Activated T-cell treated with anti-CD3 and anti-CD28 coated beads, Interleukin-2, amount 50 U/mL, for 72 hours (primary cell): ENCODE results near the gene DNM3. TPM values are rescaled to one million over a fixed set of nuclear protein-coding genes. Genes with fewer than 3 reads are reported as not detected.
A peak's percentile ranks its signal among the peaks of the same experiment; 100 is the strongest.
"Not testable (repeated sequence)": the region's sequence is repeated elsewhere in the genome, so short reads cannot be mapped to it uniquely, and the experiment has no call there.

Experiments
- ATAC-seq, 2 donors: fragments of 150-1000 bp; cut with Tn5 transposase; replicated peaks in 1 of 2; 2 replicates each; pipeline ENCODE4 v1.10.0; 2021; ENCODE audit warnings: moderate library complexity in 2 of 2, mild to moderate bottlenecking in 1 of 2
- DNase-seq, 2 donors: peaks; one replicate each; pipeline ENCODE4 v3.0.0; 2021 to 2022; ENCODE audit warnings: mixed read lengths in 1 of 2
- H3K27ac Mint-ChIP-seq: one replicate; pipeline ENCODE4 v1.8.0; 2022; ENCODE audit warnings: mild to moderate bottlenecking, moderate library complexity, mixed read lengths
- H3K27me3 Mint-ChIP-seq: one replicate; pipeline ENCODE4 v1.8.0; 2022; ENCODE audit warnings: low read depth, mixed read lengths
- H3K36me3 Mint-ChIP-seq, 2 donors: one replicate each; pipeline ENCODE4 v1.8.0; 2022; ENCODE audit warnings: mixed read lengths in 2 of 2, mild to moderate bottlenecking in 1 of 2; ENCODE audit not compliant: insufficient read depth in 2 of 2
- H3K4me1 Mint-ChIP-seq: one replicate; pipeline ENCODE4 v1.8.0; 2022; ENCODE audit warnings: low read depth, mixed read lengths
- H3K4me3 Mint-ChIP-seq, 2 donors: one replicate each; pipeline ENCODE4 v1.8.0; 2022; ENCODE audit warnings: mild to moderate bottlenecking in 2 of 2, mixed read lengths in 2 of 2, moderate library complexity in 2 of 2
- H3K9me3 Mint-ChIP-seq, 2 donors: one replicate each; pipeline ENCODE4 v1.8.0; 2022; ENCODE audit warnings: mixed read lengths in 2 of 2
- total RNA-seq, 2 donors: library from RNA; stranded (reverse); gene quantifications; one replicate each; pipeline ENCODE4 v1.2.3, GENCODE V29; 2022

DNM3 gene
- total RNA-seq, 2 donors from 2014 or later: 1.5 to 3.4 TPM

DNA sequence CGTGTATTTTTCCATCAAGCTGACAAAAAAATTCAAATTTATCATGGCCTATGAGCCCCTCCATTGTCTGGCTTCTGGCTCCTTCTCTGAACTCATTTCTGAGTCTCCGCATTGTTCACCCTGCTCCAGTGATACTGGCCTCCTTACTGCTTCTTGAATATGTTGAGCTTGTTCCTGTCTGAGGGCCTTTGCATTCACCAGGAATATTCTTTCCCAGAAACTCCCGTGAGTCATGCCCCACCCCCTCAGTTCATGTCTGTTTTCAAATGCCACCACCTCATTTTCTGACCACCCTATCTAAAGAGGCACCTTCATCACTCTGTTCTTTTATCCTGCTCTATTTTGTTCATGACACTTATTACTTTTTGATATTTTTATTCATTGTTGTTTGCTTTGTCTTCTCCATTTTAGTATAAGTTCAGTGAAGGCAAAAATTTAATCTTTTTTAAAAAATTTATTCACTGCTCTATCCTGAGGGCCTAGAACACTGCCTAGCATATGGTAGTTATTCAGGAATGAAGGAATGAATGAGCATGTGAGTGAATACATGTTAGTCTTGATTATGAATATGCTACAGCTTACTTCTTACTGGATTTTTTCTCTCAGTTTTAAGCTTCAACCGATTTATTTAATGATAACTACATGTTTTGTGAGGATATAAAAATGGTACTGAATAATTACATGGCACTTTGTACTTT is 438.8 kb downstream of the DNM3 start:
- Mint-ChIP-seq H3K9me3 (no peaks in the 10 kb centered on the region), H3K36me3 (no peaks in the 10 kb centered on the region), H3K4me3 (no peak overlapping the region), H3K4me1 (no peaks in the 10 kb centered on the region), H3K27me3 (no peaks in the 10 kb centered on the region), H3K27ac (peak overlapping the region; percentile 32)
- DNase-seq (no peak), ATAC-seq (no peak)

DNA sequence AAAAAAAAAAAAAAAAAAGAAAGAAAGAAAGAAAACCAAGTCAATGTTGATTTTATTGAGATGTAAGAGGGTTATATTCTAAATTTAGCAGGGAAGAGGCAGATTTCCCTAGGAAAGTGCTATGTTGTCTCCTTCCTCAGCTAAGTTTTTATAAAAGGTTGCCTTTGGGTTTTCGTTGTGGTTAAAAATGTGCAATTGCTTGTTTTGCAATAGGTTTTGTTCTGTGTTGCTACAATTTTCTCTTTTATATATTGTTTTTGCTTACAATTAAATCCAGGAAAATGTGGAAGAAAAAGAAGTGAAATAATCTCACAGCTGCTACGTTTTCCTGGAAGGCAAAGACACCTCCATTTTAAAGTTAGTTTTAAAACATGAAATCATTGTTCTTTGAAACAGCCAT is 442.5 kb downstream of the DNM3 start:
- Mint-ChIP-seq H3K27me3 (no peaks in the 10 kb centered on the region), H3K4me1 (no peaks in the 10 kb centered on the region), H3K36me3 (no peaks in the 10 kb centered on the region), H3K9me3 (no peaks in the 10 kb centered on the region), H3K27ac (no peak overlapping the region), H3K4me3 (no peak overlapping the region)
- ATAC-seq (no peak), DNase-seq (no peak)

- peak in 1 of 2 donors; percentile 23 for ATAC-seq
- no peak for DNase-seq
- Mint-ChIP-seq H3K27ac (no peak overlapping the region), H3K4me1 (no peaks in the 10 kb centered on the region), H3K36me3 (no peaks in the 10 kb centered on the region), H3K4me3 (no peak overlapping the region), H3K27me3 (no peaks in the 10 kb centered on the region), H3K9me3 (no peaks in the 10 kb centered on the region)
Observed at GRCh38 chr1:172286629-172287076, 445.4 kb downstream of the DNM3 start.

DNA sequence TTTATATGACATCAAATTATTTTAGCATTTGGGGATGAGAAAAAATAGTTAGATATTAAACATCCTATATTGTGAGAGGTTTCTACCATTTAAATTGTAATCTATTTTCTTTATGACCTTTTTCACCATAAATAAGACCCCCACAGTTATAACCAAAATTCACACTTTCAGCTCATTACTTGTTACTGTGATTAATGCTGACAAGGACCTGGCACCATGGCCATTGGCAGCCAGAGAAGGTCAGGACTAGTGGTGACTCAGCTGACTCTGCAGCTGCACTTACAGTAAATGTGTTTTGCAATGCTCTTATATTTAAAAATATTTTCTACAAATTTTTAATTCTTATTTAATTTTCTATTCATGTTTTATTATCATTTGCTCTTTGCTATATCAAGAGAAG is 445.9 kb downstream of the DNM3 start:
- Mint-ChIP-seq H3K4me1 (no peaks in the 10 kb centered on the region), H3K36me3 (no peaks in the 10 kb centered on the region), H3K27ac (no peak overlapping the region), H3K9me3 (no peaks in the 10 kb centered on the region), H3K4me3 (no peak overlapping the region), H3K27me3 (no peaks in the 10 kb centered on the region)
- ATAC-seq: no peak
- no peak for DNase-seq

DNA sequence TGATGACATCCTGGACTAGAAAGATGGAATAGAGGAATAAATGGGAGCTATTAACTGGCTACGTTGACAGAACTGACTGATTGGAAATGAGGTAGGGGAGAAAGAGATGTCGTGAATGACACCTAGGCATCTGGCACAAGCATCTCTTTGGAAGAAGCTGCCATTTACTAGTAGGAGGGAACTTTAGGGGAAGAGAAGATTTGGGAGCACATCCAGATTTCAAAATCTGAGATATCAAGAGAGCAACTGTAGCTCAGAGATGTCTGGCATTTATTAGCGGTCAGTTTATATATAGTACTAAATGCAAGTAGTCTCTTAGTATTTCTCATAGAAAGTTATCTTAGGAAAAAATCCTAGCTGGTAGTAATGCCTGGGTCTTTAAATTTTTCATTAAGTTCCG is 447.3 kb downstream of the DNM3 start:
- no peaks in the 10 kb centered on the region for H3K9me3 Mint-ChIP-seq
- H3K36me3 Mint-ChIP-seq: no peaks in the 10 kb centered on the region
- no peak for DNase-seq
- H3K27me3 Mint-ChIP-seq: no peaks in the 10 kb centered on the region
- no peak overlapping the region for H3K4me3 Mint-ChIP-seq
- H3K27ac Mint-ChIP-seq: no peak overlapping the region
- H3K4me1 Mint-ChIP-seq: no peaks in the 10 kb centered on the region
- no peak for ATAC-seq

DNA sequence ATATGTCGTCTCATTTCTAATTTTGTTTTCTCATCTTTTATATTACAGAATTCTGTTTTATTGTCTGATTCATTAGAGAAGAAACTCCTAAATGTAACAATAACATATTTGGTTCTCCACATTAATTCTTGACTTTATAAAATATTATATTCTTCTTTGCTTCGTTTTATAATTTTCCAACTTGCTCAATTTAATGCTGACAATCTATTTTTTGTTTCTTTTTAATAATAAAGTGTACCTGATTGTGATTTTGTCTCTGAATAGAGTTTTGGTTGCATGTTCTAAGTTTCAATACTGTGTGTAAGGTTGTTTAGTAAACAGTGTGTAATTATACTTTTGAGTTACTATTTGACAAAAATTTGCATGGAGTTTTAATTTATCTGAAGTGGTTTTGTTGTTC is 448.1 kb downstream of the DNM3 start:
- ATAC-seq (no peak), DNase-seq (no peak)
- H3K27me3 Mint-ChIP-seq: no peaks in the 10 kb centered on the region
- no peak overlapping the region for H3K4me3 Mint-ChIP-seq
- H3K9me3 Mint-ChIP-seq: no peaks in the 10 kb centered on the region
- no peaks in the 10 kb centered on the region for H3K36me3 Mint-ChIP-seq
- H3K4me1 Mint-ChIP-seq: no peaks in the 10 kb centered on the region
- H3K27ac Mint-ChIP-seq: no peak overlapping the region

DNA sequence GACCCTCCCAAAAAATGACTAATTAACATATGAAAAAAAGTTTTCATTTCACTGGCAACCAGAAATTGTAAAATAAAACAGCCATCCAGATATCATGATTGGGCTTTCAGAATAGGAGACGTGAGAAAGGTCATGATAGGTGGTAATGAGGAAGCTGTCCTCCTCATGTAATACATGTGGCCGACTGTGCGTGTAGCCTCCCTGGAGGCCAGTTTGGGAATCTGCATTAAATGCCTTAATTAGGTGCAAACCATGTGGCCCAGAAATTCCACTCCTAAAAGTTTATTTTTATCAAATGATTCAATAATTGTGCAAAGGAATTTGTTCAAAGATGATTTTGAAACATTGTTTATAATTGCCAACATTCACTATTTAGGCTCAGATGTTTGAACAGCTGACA is 451.5 kb downstream of the DNM3 start:
- no peak for DNase-seq
- H3K36me3 Mint-ChIP-seq: no peaks in the 10 kb centered on the region
- no peak for ATAC-seq
- no peak overlapping the region for H3K4me3 Mint-ChIP-seq
- H3K9me3 Mint-ChIP-seq: no peaks in the 10 kb centered on the region
- no peaks in the 10 kb centered on the region for H3K4me1 Mint-ChIP-seq
- no peaks in the 10 kb centered on the region for H3K27me3 Mint-ChIP-seq
- H3K27ac Mint-ChIP-seq: no peak overlapping the region

GRCh38 chr1:172293429-172293828 is 452.1 kb downstream of the DNM3 start:
- Mint-ChIP-seq H3K4me3 (no peak overlapping the region), H3K36me3 (no peaks in the 10 kb centered on the region), H3K9me3 (no peaks in the 10 kb centered on the region), H3K27ac (no peak overlapping the region), H3K4me1 (no peaks in the 10 kb centered on the region), H3K27me3 (no peaks in the 10 kb centered on the region)
- DNase-seq: no peak
- no peak for ATAC-seq

- no peak for ATAC-seq
- Mint-ChIP-seq H3K4me1 (no peaks in the 10 kb centered on the region), H3K27ac (no peak overlapping the region), H3K36me3 (peaks cover 3 to 4% of the 10 kb centered on the region in 2 donors), H3K27me3 (no peaks in the 10 kb centered on the region), H3K9me3 (peaks cover 5% of the 10 kb centered on the region in 2 donors), H3K4me3 (no peak overlapping the region)
- no peak for DNase-seq
Observed at GRCh38 chr1:172298141-172298540, 456.8 kb downstream of the DNM3 start.

DNA sequence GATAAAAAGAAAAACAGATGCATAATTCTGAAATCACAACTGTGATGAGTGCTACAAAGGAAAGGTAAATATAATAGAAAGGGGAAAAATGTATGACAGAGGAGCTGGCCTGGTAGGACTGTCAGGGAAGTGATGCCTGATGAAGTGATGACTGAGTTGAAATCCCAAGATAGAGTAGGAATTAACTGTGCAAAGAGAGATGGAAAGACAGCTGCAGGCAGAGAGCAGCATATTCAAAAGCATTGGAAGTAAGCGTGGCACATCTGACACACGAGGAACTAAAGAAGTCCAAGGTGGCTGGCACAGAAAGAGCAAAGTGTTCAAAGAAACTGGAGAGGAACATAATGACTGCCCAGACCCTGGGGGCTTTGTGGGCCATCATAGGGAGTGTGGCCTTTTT is 457.6 kb downstream of the DNM3 start:
- ATAC-seq: no peak
- Mint-ChIP-seq H3K36me3 (peaks cover 4 to 5% of the 10 kb centered on the region in 2 donors), H3K27me3 (no peaks in the 10 kb centered on the region), H3K9me3 (peaks cover 5 to 8% of the 10 kb centered on the region in 2 donors), H3K4me1 (no peaks in the 10 kb centered on the region), H3K27ac (no peak overlapping the region), H3K4me3 (no peak overlapping the region)
- no peak for DNase-seq

GRCh38 chr1:172299515-172299914 is 458.2 kb downstream of the DNM3 start:
- peaks cover 4 to 6% of the 10 kb centered on the region in 2 donors for H3K36me3 Mint-ChIP-seq
- no peak for ATAC-seq
- DNase-seq: no peak
- no peak overlapping the region for H3K27ac Mint-ChIP-seq
- H3K4me3 Mint-ChIP-seq: no peak overlapping the region
- peaks cover 8 to 9% of the 10 kb centered on the region in 2 donors for H3K9me3 Mint-ChIP-seq
- no peaks in the 10 kb centered on the region for H3K4me1 Mint-ChIP-seq
- no peaks in the 10 kb centered on the region for H3K27me3 Mint-ChIP-seq

- H3K27me3 Mint-ChIP-seq, H3K4me3 Mint-ChIP-seq, H3K4me1 Mint-ChIP-seq, DNase-seq, H3K9me3 Mint-ChIP-seq, ATAC-seq, H3K27ac Mint-ChIP-seq: not testable (repeated sequence)
- peaks cover 2 to 10% of the 10 kb centered on the region in 2 donors for H3K36me3 Mint-ChIP-seq
Observed at GRCh38 chr1:172307508-172307907, 466.2 kb downstream of the DNM3 start.

GRCh38 chr1:172308142-172308541 is 466.8 kb downstream of the DNM3 start:
- Mint-ChIP-seq H3K9me3 (peaks cover 4 to 5% of the 10 kb centered on the region in 2 donors), H3K36me3 (peaks cover 0 to 7% of the 10 kb centered on the region in 2 donors), H3K4me1 (no peaks in the 10 kb centered on the region), H3K27ac (no peak overlapping the region), H3K4me3 (no peak overlapping the region), H3K27me3 (no peaks in the 10 kb centered on the region)
- ATAC-seq (no peak), DNase-seq (no peak)

- Mint-ChIP-seq H3K9me3 (peaks cover 2 to 4% of the 10 kb centered on the region in 2 donors), H3K27me3 (no peaks in the 10 kb centered on the region), H3K4me3 (no peak overlapping the region), H3K27ac (no peak overlapping the region), H3K4me1 (no peaks in the 10 kb centered on the region), H3K36me3 (peaks cover 0 to 6% of the 10 kb centered on the region in 2 donors)
- DNase-seq: no peak
- ATAC-seq: no peak
Observed at GRCh38 chr1:172308577-172308976, 467.3 kb downstream of the DNM3 start.
